ENCODE measurements around the gene RIN3.

RIN3 gene

GRCh38 chr14:92607702-92608429 lies 94.3 kb downstream of the RIN3 start:
- Histone ChIP-seq H3K27me3 (ENCODE audit: control insufficient read depth, insufficient read depth, low read length) (no peaks in the 10 kb centered on the region), H3K4me3 (ENCODE audit: low read length) (no peak overlapping the region), H3K36me3 (ENCODE audit: control insufficient read depth, insufficient read depth, low read length) (no peaks in the 10 kb centered on the region), H3K4me1 (ENCODE audit: control insufficient read depth, insufficient read depth, low read length) (peaks cover 4% of the 10 kb centered on the region), H3K9ac (ENCODE audit: low read length) (no peak overlapping the region), H3K9me3 (ENCODE audit: control insufficient read depth, low read length) (no peaks in the 10 kb centered on the region)

- H3K36me3 ChIP-seq (ENCODE audit: control insufficient read depth, insufficient read depth, low read length): no peaks in the 10 kb centered on the region
- H3K9ac ChIP-seq (ENCODE audit: low read length): no peak overlapping the region
- no peaks in the 10 kb centered on the region for H3K27me3 ChIP-seq (ENCODE audit: control insufficient read depth, insufficient read depth, low read length)
- no peak overlapping the region for H3K4me3 ChIP-seq (ENCODE audit: low read length)
- peaks cover 4% of the 10 kb centered on the region for H3K4me1 ChIP-seq (ENCODE audit: control insufficient read depth, insufficient read depth, low read length)
- H3K9me3 ChIP-seq (ENCODE audit: control insufficient read depth, low read length): no peaks in the 10 kb centered on the region
These were observed 96.4 kb downstream of the RIN3 start for GRCh38 chr14:92609955-92610354.

DNA sequence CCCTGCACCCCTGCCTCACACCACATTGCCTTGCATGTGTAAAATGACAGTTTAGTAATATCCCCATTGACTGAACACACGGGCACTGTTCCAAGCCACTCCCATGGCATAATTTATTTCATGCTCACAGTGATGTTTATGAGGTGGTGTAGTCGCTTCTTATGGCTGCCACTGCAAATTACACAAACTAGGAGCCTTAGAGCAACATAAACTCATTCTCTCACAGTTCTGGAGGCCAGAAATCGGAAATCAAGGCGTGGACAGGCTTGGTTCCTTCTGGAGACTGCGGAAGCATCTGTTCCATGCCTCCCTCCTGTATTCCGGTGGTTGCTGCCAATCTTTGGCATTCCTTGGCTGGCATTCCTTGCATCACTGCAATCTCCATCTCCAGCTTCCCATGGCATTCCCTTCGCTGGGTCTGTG lies 97.3 kb downstream of the RIN3 start:
- Histone ChIP-seq H3K27me3 (ENCODE audit: control insufficient read depth, insufficient read depth, low read length) (no peaks in the 10 kb centered on the region), H3K36me3 (ENCODE audit: control insufficient read depth, insufficient read depth, low read length) (no peaks in the 10 kb centered on the region), H3K9ac (ENCODE audit: low read length) (no peak overlapping the region), H3K9me3 (ENCODE audit: control insufficient read depth, low read length) (no peaks in the 10 kb centered on the region), H3K4me3 (ENCODE audit: low read length) (no peak overlapping the region), H3K4me1 (ENCODE audit: control insufficient read depth, insufficient read depth, low read length) (peaks cover 6% of the 10 kb centered on the region)

- no peaks in the 10 kb centered on the region for H3K9me3 ChIP-seq (ENCODE audit: control insufficient read depth, low read length)
- H3K4me3 ChIP-seq (ENCODE audit: low read length): no peak overlapping the region
- no peaks in the 10 kb centered on the region for H3K36me3 ChIP-seq (ENCODE audit: control insufficient read depth, insufficient read depth, low read length)
- H3K27me3 ChIP-seq (ENCODE audit: control insufficient read depth, insufficient read depth, low read length): no peaks in the 10 kb centered on the region
- H3K4me1 ChIP-seq (ENCODE audit: control insufficient read depth, insufficient read depth, low read length): peaks cover 8% of the 10 kb centered on the region
- H3K9ac ChIP-seq (ENCODE audit: low read length): no peak overlapping the region
These were observed 99.6 kb downstream of the RIN3 start for GRCh38 chr14:92613008-92613658.

- Histone ChIP-seq H3K9me3 (ENCODE audit: control insufficient read depth, low read length) (no peaks in the 10 kb centered on the region), H3K27me3 (ENCODE audit: control insufficient read depth, insufficient read depth, low read length) (no peaks in the 10 kb centered on the region), H3K9ac (ENCODE audit: low read length) (no peak overlapping the region), H3K4me3 (ENCODE audit: low read length) (no peak overlapping the region), H3K36me3 (ENCODE audit: control insufficient read depth, insufficient read depth, low read length) (no peaks in the 10 kb centered on the region), H3K4me1 (ENCODE audit: control insufficient read depth, insufficient read depth, low read length) (peaks cover 8% of the 10 kb centered on the region)
These were observed 100.2 kb downstream of the RIN3 start for GRCh38 chr14:92613681-92614260.

DNA sequence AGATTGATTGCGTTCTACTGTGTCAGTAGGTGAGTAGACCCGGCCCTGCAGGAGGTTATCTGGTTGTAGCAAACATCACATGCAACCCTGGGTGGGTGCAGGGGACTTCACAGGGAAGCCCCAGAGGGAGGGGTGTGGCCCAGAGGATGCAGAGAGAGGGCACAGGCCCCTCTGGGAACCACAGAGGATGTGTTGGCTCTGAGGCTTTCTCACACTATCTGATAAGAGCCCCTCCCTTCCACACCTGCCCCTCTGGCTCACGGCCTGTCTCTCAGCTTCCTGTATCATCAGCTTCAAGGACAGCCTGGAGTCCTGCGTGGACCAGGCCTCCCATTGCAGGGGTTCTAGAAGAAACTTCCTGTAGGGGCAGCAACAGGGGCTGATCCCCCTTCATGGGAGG lies 101.9 kb downstream of the RIN3 start:
- Histone ChIP-seq H3K27me3 (ENCODE audit: control insufficient read depth, insufficient read depth, low read length) (no peaks in the 10 kb centered on the region), H3K4me3 (ENCODE audit: low read length) (no peak overlapping the region), H3K4me1 (ENCODE audit: control insufficient read depth, insufficient read depth, low read length) (peaks cover 4% of the 10 kb centered on the region)

DNA sequence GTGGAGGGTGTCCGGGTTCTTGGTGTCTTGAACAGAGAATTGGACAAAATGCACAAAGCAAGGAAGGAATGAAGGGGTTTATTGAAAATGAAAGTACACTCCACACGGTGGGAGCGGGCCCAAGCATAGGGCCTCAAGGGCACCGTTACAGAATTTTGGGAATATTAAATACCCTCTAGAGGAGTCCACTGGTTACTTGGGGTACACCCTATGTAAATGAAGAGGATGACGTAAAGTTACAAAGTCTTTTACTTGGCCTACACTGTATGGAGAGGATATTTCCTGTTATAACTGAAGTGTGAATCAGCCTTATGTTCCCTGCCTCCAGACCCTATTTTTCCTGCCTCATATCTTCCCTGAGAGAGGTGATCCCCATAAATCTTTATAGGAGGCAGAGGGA lies 102.6 kb downstream of the RIN3 start:
- no peaks in the 10 kb centered on the region for H3K27me3 ChIP-seq (ENCODE audit: control insufficient read depth, insufficient read depth, low read length)
- no peak overlapping the region for H3K9ac ChIP-seq (ENCODE audit: low read length)
- H3K36me3 ChIP-seq (ENCODE audit: control insufficient read depth, insufficient read depth, low read length): no peaks in the 10 kb centered on the region
- peaks cover 4% of the 10 kb centered on the region for H3K4me1 ChIP-seq (ENCODE audit: control insufficient read depth, insufficient read depth, low read length)
- H3K4me3 ChIP-seq (ENCODE audit: low read length): no peak overlapping the region
- H3K9me3 ChIP-seq (ENCODE audit: control insufficient read depth, low read length): no peaks in the 10 kb centered on the region

More for the DNA sequence above, 101.9 kb downstream of the RIN3 start:
- H3K9ac ChIP-seq (ENCODE audit: low read length): no peak overlapping the region
- no peaks in the 10 kb centered on the region for H3K36me3 ChIP-seq (ENCODE audit: control insufficient read depth, insufficient read depth, low read length)
- H3K9me3 ChIP-seq (ENCODE audit: control insufficient read depth, low read length): no peaks in the 10 kb centered on the region

- H3K36me3 ChIP-seq (ENCODE audit: control insufficient read depth, insufficient read depth, low read length): no peaks in the 10 kb centered on the region
- H3K9me3 ChIP-seq (ENCODE audit: control insufficient read depth, low read length): no peaks in the 10 kb centered on the region
- peaks cover 4% of the 10 kb centered on the region for H3K4me1 ChIP-seq (ENCODE audit: control insufficient read depth, insufficient read depth, low read length)
- H3K27me3 ChIP-seq (ENCODE audit: control insufficient read depth, insufficient read depth, low read length): no peaks in the 10 kb centered on the region
- no peak overlapping the region for H3K4me3 ChIP-seq (ENCODE audit: low read length)
- no peak overlapping the region for H3K9ac ChIP-seq (ENCODE audit: low read length)
These were observed 104.0 kb downstream of the RIN3 start for GRCh38 chr14:92617581-92617980.

DNA sequence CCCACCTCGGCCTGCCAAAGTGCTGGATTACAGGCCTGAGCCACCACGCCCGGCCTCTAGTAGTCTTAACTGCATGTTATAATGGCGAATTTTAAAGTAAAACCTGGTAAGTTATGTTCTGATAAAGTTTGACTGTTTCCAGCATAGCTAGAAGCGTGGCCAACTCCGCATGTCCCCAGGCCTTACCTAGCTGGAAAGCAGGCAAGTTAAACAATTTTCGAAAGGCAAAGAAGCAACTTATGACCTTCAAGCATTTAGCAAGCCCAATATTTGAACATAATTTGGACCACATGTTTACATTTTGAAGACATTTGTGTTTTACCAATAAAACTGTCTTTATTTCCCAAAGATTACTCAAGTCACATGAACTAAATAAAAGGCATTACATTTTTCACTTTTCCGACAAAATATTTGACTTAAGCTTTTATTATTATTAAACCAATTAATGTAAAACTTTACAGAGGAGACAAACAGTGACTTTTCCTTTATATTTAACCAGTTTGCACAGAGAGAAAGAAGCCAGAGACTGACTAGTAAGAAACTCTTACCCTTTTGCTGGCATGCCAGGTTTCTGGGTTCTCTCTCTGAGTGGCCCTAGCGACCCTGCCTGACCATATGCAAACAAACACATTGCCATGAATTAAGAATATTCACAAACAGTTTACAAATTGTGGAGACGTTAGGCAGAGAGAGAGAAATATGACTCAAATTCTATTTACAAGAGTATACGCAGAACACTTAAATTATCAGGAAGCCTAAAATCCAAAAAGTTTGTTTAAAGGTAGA lies 106.3 kb downstream of the RIN3 start:
- Histone ChIP-seq H3K4me1 (ENCODE audit: control insufficient read depth, insufficient read depth, low read length) (peaks cover 4% of the 10 kb centered on the region), H3K27me3 (ENCODE audit: control insufficient read depth, insufficient read depth, low read length) (no peaks in the 10 kb centered on the region), H3K4me3 (ENCODE audit: low read length) (no peak overlapping the region), H3K9me3 (ENCODE audit: control insufficient read depth, low read length) (no peaks in the 10 kb centered on the region), H3K36me3 (ENCODE audit: control insufficient read depth, insufficient read depth, low read length) (no peaks in the 10 kb centered on the region), H3K9ac (ENCODE audit: low read length) (no peak overlapping the region)

GRCh38 chr14:92622311-92622710 lies 108.7 kb downstream of the RIN3 start:
- no peaks in the 10 kb centered on the region for H3K9me3 ChIP-seq (ENCODE audit: control insufficient read depth, low read length)
- H3K4me3 ChIP-seq (ENCODE audit: low read length): no peak overlapping the region

DNA sequence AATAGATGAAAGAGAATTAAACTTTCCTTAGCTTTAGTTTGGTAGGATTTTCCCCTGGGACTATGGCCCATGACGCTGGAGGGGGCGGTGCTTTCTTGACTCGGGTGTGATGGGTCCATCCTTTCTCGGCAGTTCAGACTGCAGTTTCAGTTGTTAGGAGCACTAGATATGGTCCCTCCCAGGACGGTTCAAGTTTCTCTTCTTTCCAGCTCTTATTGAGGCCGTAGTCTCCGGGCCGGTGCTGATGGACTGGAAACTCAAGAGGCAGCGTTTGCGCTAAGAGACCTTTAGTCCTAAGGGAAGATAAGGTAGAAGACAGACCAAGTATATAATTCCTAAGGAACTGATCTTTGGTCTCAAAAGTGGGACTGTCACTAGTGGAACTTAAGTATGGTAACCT lies 111.2 kb downstream of the RIN3 start:
- Histone ChIP-seq H3K9me3 (ENCODE audit: control insufficient read depth, low read length) (no peaks in the 10 kb centered on the region), H3K36me3 (ENCODE audit: control insufficient read depth, insufficient read depth, low read length) (no peaks in the 10 kb centered on the region), H3K4me3 (ENCODE audit: low read length) (no peak overlapping the region), H3K4me1 (ENCODE audit: control insufficient read depth, insufficient read depth, low read length) (no peaks in the 10 kb centered on the region), H3K27me3 (ENCODE audit: control insufficient read depth, insufficient read depth, low read length) (no peaks in the 10 kb centered on the region), H3K9ac (ENCODE audit: low read length) (no peak overlapping the region)

More at GRCh38 chr14:92622311-92622710, 108.7 kb downstream of the RIN3 start:
- H3K27me3 ChIP-seq (ENCODE audit: control insufficient read depth, insufficient read depth, low read length): no peaks in the 10 kb centered on the region
- no peaks in the 10 kb centered on the region for H3K36me3 ChIP-seq (ENCODE audit: control insufficient read depth, insufficient read depth, low read length)
- no peaks in the 10 kb centered on the region for H3K4me1 ChIP-seq (ENCODE audit: control insufficient read depth, insufficient read depth, low read length)
- no peak overlapping the region for H3K9ac ChIP-seq (ENCODE audit: low read length)

DNA sequence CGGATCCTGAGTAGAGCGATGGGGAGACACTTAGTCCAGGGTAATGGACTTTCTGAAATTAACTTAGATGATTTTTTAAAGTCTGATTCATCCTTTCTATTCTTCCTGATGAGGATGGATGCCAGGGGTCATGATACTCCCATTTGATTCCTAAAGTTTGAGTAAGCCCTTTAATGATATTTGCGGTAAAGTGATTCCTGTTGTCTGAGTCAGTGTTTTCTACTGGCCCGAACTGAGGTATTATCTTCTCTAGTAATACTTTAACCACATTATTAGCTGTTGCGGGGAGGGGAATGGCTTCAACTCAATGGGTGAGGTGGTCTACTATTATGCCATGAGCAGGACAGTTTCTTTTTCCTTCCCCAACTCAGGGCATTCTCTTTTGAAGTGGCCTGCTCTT lies 111.6 kb downstream of the RIN3 start:
- Histone ChIP-seq H3K9ac (ENCODE audit: low read length) (no peak overlapping the region), H3K36me3 (ENCODE audit: control insufficient read depth, insufficient read depth, low read length) (no peaks in the 10 kb centered on the region), H3K4me1 (ENCODE audit: control insufficient read depth, insufficient read depth, low read length) (no peaks in the 10 kb centered on the region), H3K4me3 (ENCODE audit: low read length) (no peak overlapping the region), H3K9me3 (ENCODE audit: control insufficient read depth, low read length) (no peaks in the 10 kb centered on the region), H3K27me3 (ENCODE audit: control insufficient read depth, insufficient read depth, low read length) (no peaks in the 10 kb centered on the region)

Measured in mucosa of stomach (tissue), 1 donor.